Measurements from ENCODE around the gene PRKG1.

PRKG1 gene

DNA sequence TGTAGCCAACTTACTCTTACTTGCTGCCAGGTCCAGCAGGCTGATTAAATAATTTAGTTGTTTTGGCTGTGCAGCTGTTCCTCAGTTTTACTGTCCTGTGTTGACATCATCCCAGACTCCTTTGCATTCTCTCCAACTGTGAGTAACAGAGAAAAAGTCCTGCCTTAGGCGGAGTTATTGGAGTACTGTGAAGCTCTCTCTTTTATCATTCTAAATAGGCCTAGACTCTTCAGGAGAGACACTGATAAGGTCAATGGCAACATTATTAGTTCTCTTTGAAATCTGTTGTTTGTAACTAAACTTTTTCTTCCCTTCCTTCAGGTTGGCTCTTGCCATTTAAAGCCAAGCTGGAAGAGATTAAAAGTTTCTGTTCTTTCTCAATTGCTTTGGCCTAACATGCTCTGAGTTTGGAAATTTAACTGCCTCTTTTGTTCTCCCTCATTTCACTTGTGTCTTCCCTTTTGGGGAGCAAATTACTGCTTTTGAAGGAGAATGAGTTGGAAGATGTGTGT lies 840.8 kb downstream of the PRKG1 start:
- no peak for DNase-seq

DNA sequence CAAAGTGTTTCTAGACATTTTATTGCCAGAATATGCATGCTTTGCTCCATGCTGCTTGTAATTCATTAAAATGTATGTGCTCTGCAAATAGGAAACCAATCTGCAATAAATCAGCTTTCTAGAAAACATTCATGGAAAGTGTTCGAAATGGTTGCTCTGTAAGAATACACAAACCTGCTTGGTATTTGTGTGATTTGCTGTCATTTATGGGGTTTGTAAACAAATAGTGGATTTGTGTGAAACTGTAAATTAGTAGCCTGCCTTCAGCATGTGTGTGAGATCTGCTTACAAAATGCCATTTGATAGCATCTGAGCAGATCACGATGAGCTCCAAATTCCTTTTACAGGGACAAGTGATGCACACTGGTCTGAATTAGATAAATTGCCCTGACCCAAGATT lies 844.2 kb downstream of the PRKG1 start:
- no peak for DNase-seq

DNA sequence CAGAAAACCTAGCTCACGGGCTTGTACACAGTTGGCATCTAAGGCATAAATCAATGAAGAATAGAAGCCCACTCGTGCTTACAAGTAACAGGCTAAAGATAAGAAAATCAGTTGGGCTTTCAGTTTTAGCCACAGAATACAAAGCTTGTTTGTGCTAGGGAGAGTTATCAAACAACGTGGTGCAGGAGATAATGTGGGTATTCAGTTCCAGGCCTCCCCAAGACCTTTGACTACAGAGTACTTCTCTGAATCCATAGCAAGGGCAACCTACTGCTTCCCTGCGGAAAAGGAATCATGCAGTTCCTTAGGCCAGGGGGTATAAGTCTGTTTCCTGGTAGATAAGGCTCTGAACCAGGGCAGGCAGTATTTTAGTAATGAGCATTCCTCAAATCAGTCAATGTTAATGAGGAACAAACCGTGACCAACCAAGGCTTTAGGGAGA lies 844.6 kb downstream of the PRKG1 start:
- DNase-seq = no peak

DNA sequence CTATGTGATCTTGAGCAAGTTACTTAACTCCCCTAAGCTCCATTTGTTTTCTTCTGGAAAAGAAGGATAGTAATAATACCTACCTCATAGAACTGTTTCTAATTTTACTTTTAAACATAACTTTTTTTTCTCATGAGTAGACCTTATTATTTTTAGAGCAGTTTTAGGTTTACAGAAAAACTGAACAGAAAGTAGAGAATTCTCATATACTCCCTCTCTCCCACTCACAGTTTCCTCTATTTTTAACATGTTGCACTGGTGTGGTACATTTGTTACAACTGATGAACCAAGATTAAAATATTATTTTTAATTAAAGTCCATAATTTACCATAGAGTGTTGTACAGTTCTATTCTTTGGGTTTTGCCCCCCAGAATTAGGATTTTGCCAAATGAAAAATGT lies 846.4 kb downstream of the PRKG1 start:
- no peak for DNase-seq

DNA sequence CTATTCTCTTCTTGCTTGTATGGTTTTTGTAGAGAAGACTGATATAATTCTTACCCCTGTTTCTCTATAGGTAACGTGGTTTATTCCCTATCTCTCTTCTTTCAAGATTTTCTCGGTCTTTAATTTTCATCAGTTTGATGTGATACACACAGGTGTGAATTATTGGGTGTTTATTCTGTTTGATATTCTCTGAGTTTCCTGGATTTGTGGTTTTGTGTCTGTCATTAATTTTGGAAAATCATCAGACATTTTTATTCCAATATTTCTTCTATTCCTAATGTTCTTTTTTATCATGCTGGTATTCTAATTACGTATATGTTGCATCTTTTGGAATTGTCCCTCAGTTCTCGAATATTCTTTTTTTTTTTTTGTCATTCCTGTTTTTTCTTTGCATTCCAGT lies 850.1 kb downstream of the PRKG1 start:
- no peak for DNase-seq

DNA sequence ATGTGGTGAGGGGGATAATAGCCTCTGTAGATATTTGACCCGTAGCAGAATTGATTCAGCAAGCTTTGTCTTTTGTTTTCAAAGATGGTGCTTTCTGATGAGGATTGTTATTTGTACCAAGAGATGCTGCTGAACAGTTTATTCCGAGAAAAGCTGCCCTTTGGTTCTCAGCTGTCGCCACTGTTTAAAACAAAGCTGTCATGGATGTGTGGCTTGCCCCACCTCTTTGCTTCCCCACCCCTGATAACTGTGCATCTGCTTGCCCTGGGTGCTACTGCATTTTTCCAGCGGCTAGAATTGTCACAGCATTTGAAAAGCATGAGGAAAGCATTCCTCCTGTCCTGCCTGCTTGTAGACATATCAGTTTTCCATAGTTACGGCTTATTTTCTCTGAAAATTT lies 852.0 kb downstream of the PRKG1 start:
- DNase-seq = no peak

DNA sequence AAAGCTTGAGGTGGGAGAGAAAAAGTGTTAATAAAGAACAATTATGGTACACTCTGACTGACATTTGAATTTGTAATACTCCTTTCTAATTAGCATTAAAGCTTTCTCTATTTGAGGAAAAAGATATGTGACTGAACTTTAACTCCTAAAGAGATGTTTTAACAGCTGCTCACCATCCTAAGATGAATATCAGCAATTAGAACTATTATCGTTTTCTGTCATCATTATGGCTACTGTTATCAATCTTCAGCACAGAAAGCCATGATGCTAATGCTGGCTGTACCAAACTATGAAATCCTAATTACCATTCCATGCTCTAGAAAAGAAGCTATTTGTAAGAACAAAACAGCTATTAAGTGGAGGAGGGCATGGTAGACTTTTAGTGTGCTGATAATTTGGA lies 853.9 kb downstream of the PRKG1 start:
- no peak for DNase-seq

DNA sequence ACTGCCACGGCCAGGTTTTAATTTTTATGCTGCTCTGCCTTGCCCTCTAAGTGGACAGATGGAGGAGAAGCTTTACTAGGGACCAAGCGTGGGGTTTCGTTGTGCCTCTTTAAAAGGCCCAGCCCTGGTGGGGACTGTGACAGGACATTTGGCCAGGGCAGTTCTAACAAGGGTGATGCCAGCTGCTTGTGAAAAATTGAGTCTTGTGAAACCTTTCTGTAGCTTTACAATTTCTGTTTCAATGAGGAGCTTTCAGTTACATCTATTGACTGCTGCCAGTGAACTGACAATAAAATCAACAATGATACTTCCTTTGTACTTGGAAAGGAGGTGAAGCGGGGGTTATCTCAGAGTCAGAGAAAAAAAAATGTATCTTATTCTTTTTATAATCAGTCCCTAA lies 858.2 kb downstream of the PRKG1 start:
- no peak for DNase-seq

DNA sequence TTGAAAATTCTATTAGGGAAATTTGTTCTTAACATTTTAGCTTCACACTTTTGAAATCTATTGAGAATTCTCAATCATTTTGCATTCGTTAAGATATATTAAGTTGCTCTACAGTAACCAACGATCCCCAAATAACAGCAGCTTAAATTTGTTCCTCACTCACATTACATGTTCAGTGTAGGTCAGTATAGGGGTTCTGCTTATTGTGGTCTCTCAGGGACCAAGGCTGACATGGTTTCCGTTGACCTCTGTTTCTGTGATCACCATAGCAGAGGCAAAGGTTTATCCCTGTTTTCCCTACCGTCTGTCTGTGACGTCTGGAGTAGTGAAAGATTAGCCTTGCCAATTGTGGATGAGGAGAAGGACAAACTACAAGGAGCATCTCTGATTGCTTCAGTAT lies 860.1 kb downstream of the PRKG1 start:
- no peak for DNase-seq

DNA sequence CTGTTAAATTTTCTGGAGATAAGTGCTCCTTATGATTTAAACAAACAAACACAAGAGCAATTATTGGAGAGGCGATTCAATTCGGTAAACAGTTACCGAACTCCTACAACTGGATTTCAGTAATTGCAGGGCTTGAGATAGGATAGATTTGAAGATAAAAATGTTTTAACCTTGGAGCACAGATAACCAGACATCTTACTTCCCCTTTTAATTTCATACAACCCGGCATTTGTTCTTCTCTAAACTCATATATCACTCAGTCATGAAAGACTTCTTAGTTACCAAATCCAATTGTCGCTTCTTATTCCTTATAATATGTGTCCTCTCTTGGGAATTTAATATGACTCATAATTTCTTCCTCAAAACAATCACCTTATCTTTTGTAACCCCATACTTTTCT lies 861.1 kb downstream of the PRKG1 start:
- DNase-seq = no peak

DNA sequence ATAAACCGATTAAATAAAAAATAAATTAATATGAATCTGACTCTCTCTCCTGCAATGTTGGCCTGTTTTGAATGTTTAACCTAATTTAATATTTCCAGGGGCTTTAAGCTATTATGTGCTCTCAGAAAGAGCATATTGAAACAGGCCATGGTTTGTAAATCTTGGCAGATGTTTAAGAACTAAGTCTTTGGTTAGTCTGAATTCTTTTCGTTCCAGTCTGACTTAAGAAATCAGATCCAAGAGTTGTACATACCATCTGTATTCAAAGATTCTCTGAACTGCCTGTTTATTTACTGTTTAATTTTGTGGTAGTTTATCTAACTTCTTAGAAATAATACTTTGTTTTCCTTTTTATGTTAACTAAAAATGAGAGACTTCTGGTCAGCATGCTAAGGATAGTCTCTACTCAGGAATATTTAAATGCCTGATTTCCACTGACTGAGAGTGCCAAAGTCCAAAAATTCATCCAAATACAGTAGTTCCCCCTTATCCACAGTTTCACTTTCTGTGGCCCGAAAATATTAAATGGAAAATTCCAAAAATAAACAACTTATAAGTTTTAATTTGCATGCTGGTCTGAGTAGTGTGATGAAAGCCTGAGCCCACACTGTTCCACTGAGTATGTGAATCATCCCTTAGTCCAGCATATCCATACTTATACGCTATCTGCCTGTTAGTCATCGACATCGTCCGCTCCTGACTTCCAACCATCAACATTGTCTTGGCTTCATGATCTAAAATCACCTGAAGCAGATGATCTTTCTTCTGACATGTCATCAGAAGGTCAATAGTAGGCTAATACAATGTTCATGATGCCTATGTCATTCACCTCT lies 863.2 kb downstream of the PRKG1 start:
- no peak for DNase-seq

GRCh38 chr10:51950371-51950995 lies 876.2 kb downstream of the PRKG1 start:
- DNase-seq = no peak

- no peak for DNase-seq
These were observed 876.8 kb downstream of the PRKG1 start for GRCh38 chr10:51950996-51951555.

DNA sequence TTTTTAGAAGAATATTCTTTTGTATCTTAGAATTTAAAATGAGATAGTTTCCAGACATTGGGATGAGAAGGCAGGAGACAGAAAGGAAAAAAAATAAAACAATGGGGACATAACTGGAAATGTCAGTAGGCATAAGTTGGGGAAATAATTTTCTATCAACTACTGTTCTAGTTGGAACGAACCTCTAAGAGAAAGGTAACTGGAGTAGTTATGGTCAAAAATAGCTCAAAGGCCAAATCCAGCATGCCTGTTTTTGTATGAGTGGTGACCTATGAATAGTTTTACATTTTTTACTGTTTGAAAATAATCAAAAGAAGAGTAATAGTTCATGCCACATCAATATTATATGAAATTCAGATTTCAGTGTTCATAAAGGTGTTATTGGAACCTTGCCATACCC lies 877.3 kb downstream of the PRKG1 start:
- no peak for DNase-seq

DNA sequence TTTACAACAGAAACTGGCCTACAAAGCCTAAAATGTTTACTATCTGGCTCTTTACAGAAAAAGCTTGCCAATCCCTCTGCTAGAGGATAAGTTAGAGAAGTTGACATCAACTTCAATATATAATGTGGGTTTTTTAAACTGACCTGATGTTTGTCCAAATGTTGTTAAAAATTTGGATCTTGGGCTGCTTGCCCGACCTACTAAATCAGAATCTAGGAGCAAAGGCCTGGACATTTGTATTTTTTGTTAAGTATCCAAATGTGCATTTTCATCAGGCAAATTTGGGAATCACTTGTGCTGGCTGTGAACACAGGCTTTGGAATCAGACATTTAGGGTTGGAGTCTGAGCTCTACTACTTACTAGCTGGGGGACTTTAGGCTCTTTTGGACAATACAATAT lies 877.8 kb downstream of the PRKG1 start:
- no peak for DNase-seq

DNA sequence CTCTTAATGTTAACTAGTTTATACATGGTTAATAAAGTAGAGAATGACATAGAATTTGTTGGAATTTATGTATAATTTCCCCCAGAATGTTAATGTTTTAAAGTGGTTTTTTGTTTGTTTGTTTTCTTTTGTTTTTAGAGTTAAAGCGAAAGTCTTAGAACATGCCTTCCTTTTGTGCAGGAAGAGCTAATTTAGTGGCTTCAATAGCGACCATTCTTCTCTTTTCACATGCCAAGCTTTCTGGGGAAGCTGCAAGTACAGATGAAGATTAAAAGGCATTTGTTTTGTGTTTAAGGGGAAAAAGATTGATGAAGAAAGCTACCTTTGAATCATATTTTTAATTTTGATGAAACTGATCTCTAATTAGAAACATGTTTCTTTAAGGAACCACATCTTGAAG lies 881.4 kb downstream of the PRKG1 start:
- no peak for DNase-seq

DNA sequence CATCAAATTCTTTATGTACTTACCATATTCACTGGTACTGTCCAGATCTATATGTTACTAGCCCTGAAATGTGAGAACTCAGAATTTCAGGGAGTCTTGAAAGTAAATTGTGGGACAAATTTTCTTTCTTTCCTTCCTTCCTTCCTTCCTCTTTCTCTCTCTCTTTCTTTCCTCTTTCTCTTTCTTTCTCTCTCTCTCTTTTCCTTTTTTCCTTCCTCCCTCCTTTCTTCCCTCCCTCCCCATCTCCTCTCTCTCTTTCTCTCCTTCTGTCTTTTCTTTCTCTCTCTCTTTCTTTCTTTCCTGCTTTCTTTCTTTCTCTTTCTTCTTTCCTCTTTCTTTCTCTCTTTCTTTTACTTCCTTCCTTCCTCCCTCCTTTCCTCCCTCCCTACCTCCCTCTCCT lies 882.5 kb downstream of the PRKG1 start:
- DNase-seq = no peak

DNA sequence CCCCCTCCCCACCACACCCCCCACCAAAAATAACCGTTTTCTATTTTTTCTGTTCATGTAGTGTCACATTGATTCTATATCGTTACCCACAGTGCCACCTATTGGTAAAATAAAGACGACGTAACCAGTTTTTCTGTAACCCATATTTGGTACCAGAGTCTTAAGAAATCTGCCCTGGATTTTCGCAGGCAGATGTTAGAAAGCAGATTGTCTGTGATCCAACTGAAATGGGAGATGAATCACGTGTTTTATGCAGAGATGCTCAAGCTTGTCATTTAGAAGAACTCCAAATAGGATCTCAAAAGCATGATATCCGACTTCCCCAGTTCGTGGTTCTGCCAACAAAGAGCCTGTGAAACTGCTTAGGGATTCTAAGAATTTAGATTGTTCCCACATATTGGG lies 886.2 kb downstream of the PRKG1 start:
- peak; percentile 2 for DNase-seq

DNA sequence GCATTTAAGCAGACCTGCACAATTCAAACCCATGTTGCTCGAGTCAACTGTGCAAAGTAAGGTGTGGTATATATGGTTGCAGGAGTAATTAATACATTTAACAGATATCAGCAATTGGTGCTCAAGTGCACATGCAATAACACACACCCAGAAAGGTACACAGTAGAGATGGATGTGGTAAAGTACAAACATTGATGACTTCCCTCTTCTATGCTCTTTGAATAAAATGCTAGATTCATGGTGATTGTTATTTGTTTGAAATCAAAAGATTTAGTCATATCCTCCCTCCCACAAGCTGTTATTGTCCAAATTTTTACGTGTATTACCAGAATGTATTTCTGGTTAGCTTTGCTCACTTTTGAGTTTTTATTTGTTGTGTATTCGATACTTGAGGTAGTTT lies 887.1 kb downstream of the PRKG1 start:
- no peak for DNase-seq

- DNase-seq = no peak
These were observed 890.3 kb downstream of the PRKG1 start for GRCh38 chr10:51964630-51965029.

- no peak for DNase-seq
These were observed 891.2 kb downstream of the PRKG1 start for GRCh38 chr10:51965451-51965850.

- DNase-seq = no peak
These were observed 898.6 kb downstream of the PRKG1 start for GRCh38 chr10:51972733-51973346.

DNA sequence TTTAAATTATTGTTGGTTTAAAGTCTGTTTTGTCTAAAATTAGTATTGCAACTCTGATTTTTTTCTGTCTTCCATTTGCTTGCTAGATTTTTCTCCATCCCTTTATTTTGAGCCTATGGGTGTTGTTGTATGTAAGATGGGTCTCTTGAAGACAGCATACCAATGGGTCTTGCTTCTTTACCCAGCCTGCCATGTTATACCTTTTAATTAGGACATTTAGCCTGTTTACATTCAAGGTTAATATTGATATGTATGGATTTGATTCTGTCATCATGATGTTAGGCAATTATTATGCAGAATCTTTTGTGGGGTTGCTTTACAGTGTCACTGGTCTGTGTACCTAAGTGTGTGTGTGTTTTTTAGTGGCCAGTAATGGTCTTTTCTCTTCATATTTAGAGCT lies 906.5 kb downstream of the PRKG1 start:
- DNase-seq = no peak

DNA sequence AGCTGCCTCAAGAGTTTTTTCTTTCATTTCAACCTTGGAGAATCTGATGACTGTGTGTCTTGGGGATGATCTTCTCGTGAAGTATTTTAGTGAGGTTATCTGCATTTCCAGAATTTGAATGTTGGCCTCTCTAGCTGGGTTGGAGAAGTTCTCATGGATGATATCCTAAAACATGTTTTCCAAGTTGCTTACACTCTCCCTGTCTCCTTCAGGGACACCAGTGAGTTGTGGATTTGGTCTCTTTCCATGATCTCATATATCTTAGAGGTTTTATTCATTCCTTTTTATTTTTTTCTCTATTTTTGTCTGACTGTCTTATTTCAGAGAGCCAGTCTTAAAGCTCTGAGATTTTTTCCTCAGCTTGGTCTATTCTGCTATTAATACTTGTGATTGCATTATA lies 907.4 kb downstream of the PRKG1 start:
- no peak for DNase-seq
